ENCODE data around the gene CCDC178.

DNA sequence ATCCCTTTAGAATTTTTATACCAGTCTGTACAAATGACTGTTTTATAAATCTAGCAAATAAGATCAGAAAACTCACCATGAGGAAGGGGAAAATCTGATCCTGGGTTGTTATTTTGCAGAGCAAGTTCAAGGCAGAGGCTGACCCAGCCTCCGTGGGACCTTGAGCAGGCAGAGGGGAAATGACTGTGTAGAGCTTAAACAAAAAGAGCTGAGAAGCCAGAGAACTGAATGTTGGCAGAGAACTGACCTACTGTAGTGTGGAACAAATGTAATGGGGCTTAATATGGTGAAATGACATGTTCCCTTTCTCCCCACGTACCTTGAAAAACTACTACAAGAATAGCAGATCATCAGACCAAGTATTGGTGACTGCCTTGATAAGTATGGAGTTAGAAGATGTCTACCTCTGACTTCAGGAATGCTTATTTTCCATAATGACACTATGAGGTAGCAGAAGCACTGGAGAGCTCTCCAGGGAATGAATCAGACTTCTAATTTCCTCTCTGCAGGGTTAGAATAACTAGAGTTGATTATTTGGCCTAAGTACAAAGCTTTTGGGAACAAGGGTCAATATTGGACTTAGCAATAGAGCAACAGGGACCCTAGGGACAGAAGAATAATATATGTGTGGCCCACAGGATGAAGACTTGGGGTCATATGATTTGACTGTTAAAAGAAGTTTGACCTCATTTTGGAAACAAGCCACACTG, 304.4 kb downstream of the CCDC178 start:
- TF ChIP-seq, protein P1, sequence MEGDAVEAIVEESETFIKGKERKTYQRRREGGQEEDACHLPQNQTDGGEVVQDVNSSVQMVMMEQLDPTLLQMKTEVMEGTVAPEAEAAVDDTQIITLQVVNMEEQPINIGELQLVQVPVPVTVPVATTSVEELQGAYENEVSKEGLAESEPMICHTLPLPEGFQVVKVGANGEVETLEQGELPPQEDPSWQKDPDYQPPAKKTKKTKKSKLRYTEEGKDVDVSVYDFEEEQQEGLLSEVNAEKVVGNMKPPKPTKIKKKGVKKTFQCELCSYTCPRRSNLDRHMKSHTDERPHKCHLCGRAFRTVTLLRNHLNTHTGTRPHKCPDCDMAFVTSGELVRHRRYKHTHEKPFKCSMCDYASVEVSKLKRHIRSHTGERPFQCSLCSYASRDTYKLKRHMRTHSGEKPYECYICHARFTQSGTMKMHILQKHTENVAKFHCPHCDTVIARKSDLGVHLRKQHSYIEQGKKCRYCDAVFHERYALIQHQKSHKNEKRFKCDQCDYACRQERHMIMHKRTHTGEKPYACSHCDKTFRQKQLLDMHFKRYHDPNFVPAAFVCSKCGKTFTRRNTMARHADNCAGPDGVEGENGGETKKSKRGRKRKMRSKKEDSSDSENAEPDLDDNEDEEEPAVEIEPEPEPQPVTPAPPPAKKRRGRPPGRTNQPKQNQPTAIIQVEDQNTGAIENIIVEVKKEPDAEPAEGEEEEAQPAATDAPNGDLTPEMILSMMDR (IDR thresholded peaks at IDR 0.05; ENCODE audit: poor library complexity), result no peak
- TF ChIP-seq EZH2phosphoT487 (IDR thresholded peaks at IDR 0.05; ENCODE audit: low read depth, severe bottlenecking, unreplicated experiment), result no peak
